ENCODE results near the gene SFT2D1. TPM values are rescaled to one million over a fixed set of nuclear protein-coding genes. Genes with fewer than 3 reads are reported as not detected.

The SFT2D1 gene
- total RNA-seq, 4 donors from 2014 or later, result 34.8 to 45.3 (median 37.1) TPM

DNA sequence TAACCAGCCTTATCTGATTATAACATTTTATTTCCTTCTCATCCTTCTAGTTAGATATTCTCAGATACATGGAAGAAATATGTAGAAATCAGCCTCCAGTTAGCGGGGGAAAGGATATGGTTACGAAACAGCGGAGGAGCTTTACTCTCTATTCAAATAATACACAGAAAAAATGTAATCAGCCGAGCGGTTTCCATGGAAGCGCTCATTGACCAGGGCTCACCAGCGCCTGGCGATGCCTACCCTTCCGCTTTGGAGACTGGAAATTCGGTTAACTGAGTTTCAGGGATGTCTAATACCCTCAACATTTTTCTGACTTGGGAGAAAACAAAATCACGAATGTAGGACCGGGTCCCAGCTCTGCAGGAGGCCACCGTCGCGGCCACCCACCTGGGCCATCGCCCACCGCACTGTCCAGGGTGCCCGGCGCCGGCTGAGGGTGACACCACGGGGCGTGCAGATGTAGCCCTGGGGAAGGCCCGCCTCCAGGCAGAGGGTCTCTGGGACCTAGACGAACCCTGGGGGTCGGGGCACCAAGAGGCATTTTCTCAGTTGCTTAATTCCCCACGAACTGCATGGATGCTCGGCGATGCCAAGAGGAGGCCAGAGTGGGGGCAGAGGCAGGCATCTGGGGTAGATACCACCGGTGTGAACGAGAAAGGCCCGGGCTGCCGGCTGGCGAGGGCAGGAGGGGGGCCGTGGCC lies 35.8 kb downstream of the SFT2D1 start:
- peaks cover 8 to 22% (median 14%) of the 10 kb centered on the region in 3 donors for H3K4me1 ChIP-seq
- H3K36me3 ChIP-seq, result no peaks in the 10 kb centered on the region
- no peak for DNase-seq
- H3K27ac ChIP-seq, result no peak overlapping the region
- 82 to 85% methylated on average over 8 to 13 of the region's 34 CpGs for WGBS, 2 donors
- intact Hi-C loops (cut with DNase I), result no loop called here
- peak overlapping the region in 3 of 4 donors; percentile 39 to 65 (median 51) for H3K4me3 ChIP-seq
- no peak for TF ChIP-seq POLR2A (IDR thresholded peaks at IDR 0.05)
- TF ChIP-seq, protein P1, sequence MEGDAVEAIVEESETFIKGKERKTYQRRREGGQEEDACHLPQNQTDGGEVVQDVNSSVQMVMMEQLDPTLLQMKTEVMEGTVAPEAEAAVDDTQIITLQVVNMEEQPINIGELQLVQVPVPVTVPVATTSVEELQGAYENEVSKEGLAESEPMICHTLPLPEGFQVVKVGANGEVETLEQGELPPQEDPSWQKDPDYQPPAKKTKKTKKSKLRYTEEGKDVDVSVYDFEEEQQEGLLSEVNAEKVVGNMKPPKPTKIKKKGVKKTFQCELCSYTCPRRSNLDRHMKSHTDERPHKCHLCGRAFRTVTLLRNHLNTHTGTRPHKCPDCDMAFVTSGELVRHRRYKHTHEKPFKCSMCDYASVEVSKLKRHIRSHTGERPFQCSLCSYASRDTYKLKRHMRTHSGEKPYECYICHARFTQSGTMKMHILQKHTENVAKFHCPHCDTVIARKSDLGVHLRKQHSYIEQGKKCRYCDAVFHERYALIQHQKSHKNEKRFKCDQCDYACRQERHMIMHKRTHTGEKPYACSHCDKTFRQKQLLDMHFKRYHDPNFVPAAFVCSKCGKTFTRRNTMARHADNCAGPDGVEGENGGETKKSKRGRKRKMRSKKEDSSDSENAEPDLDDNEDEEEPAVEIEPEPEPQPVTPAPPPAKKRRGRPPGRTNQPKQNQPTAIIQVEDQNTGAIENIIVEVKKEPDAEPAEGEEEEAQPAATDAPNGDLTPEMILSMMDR (IDR thresholded peaks at IDR 0.05), result no peak
- peaks cover 0 to 86% (median 17%) of the 10 kb centered on the region in 4 donors for H3K27me3 ChIP-seq
- H3K9me3 ChIP-seq, result no peaks in the 10 kb centered on the region

GRCh38 chr6:166305562-166306117 lies 36.7 kb downstream of the SFT2D1 start:
- no peak overlapping the region for H3K27ac ChIP-seq
- intact Hi-C loops (cut with DNase I), result no loop called here
- 57 to 69% methylated on average over 10 of the region's 10 CpGs for WGBS, 2 donors
- peaks cover 8 to 22% (median 14%) of the 10 kb centered on the region in 3 donors for H3K4me1 ChIP-seq
- peaks cover 0 to 88% (median 17%) of the 10 kb centered on the region in 4 donors for H3K27me3 ChIP-seq
- DNase-seq, result no peak
- no peak overlapping the region for H3K4me3 ChIP-seq
- TF ChIP-seq, protein P1 (IDR thresholded peaks at IDR 0.05), result no peak
- TF ChIP-seq POLR2A (IDR thresholded peaks at IDR 0.05), result no peak
- no peaks in the 10 kb centered on the region for H3K36me3 ChIP-seq
- no peaks in the 10 kb centered on the region for H3K9me3 ChIP-seq

DNA sequence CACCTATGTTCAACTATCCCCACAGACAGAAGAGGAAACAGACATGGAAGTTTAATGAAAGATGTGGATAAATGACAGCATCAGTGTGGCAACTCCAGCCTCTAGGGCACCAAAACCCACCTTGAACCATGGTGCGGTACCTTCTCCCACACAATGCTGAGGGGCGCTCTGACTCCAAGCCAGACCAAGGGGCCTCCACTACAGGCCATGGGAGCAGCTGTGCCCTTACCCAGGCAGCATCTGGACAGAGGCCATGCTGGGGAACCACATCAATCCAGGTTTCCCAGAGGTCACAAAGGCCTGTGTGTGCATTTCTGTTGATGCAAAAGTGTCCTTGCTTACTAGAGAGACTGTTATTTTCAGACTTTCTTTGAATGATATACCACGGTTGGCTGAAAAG lies 38.2 kb downstream of the SFT2D1 start:
- peaks cover 0 to 82% (median 15%) of the 10 kb centered on the region in 4 donors for H3K27me3 ChIP-seq
- no peaks in the 10 kb centered on the region for H3K36me3 ChIP-seq
- intact Hi-C loops (cut with DNase I), result no loop called here
- WGBS, 2 donors, result 81 to 86% methylated on average over 3 of the region's 3 CpGs
- H3K4me1 ChIP-seq, result peaks cover 8 to 22% (median 14%) of the 10 kb centered on the region in 3 donors
- H3K27ac ChIP-seq, result no peak overlapping the region
- TF ChIP-seq POLR2A (IDR thresholded peaks at IDR 0.05), result no peak
- TF ChIP-seq, protein P1 (IDR thresholded peaks at IDR 0.05), result no peak
- no peaks in the 10 kb centered on the region for H3K9me3 ChIP-seq
- H3K4me3 ChIP-seq, result no peak overlapping the region
- no peak for DNase-seq

DNA sequence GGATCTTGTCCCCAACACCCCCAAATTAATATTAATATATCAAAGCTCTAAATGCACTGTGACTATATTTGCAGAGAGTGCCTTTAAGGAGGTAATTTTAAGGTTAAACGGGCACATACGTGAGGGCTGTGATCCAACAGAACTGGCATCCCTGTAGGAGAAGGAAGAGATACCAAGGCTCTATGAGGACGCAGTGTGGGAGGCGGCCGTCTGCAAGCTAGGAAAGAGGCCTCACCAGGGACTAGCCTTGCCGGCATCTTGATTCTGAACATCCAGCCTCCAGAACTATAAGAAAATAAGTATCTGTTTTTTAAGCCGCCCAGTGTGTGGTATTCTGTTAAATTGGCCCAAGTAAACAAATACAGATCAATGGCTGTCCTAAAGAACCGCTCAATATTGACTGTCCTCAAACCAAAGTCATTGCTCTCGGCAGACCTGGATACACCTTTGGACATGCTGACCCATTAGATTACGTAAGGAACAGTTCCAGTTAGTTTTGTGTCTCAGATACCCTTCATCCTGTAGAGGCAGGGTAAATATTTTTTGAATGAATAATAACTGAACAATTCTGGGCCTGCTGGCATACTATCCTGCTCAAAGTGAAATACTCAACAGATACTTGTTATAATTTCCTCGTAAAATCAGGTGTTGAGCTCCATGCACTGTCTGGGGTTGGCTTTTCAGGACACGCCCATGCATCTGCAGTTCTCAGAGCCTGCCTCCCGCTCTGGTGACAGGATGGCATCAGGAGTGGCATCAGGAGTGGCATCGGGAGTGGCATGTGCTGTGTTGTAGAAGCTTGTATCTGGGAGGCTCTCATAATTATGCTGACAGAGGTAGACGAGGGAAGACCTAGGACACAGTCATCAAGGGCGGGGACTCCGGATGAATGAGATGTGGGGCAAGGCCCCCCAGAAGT lies 40.5 kb downstream of the SFT2D1 start:
- DNase-seq, result no peak
- H3K36me3 ChIP-seq, result no peaks in the 10 kb centered on the region
- H3K27ac ChIP-seq, result no peak overlapping the region
- H3K4me3 ChIP-seq, result no peak overlapping the region
- H3K4me1 ChIP-seq, result peaks cover 0 to 4% (median under 1%) of the 10 kb centered on the region in 3 donors
- peaks cover 0 to 79% (median 8%) of the 10 kb centered on the region in 4 donors for H3K27me3 ChIP-seq
- TF ChIP-seq POLR2A (IDR thresholded peaks at IDR 0.05), result no peak
- TF ChIP-seq, protein P1 (IDR thresholded peaks at IDR 0.05), result no peak
- 81 to 84% methylated on average over 17 of the region's 17 CpGs for WGBS, 2 donors
- intact Hi-C loops (cut with DNase I), result no loop called here
- no peaks in the 10 kb centered on the region for H3K9me3 ChIP-seq
